Measurements from ENCODE around the gene HELT.
"Not testable (repeated sequence)": the region's sequence is repeated elsewhere in the genome, so short reads cannot be mapped to it uniquely, and the experiment has no call there.

HELT gene, protein sequence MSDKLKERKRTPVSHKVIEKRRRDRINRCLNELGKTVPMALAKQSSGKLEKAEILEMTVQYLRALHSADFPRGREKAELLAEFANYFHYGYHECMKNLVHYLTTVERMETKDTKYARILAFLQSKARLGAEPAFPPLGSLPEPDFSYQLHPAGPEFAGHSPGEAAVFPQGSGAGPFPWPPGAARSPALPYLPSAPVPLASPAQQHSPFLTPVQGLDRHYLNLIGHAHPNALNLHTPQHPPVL

DNA sequence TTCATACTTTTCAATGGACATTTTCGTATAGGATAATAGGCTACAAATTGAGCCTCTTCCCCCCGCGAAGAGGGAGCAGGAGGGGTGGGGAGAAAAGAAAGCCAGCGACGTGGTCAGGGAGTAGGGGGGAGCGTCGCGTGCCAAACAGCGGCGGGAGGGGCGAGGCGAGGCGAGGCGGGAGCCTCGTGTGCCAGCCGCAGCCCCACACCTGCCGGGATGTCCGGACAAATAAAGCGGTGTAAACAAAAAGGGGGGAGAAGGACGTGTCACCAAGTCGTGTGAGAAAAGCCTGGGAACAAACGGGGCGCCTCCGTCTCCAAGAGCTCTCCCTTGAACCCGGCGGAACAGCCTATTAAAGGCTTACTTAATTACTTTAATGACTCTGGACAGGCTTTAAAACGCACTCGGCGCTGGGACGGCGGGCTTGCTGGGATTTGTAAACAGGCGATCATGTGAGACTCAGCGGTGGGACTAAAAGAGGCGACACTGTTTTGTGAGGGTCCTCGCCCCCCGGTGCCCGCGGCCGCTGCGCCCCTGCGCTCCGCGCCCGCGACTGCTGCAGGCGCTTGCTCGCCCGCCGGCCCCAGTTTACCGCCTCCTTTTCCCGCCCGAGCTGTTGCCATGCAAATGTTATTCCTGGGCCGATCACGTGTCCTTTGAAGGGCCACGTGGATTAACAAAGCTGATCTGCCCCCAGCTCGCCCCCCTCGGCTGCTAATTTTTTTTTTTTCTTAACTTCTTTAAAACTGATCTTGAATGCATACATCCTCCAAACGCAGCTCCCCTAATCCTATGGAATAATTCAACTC is at the start of gene HELT:
Gene HELT (plus strand): TSS at position 527 of the 809 bp plus-strand sequence. CDS start 439 bp downstream, outside the sequence.
- no peak for DNase-seq

DNA sequence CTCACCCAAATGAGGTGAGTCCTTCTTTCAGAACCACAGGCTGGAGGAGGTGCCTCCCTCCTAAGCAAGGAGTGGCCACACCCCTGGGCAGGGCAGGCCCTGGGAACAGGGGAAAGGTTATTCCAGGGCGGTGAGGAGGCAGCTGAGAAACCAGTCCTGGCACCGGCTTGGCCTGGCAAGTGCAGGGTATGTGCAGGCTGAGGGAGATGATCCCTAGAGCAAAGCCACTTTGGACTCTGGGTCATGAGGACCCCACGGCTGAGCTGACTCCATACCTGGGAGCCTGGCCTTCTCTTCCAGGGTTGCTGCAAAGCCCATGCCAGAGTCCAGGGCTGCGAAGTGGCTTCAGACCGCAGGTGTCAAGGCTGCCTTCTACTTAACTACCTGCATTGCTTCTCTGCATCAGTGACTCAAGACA is 49.5 kb upstream of the HELT start:
- DNase-seq, result no peak

DNA sequence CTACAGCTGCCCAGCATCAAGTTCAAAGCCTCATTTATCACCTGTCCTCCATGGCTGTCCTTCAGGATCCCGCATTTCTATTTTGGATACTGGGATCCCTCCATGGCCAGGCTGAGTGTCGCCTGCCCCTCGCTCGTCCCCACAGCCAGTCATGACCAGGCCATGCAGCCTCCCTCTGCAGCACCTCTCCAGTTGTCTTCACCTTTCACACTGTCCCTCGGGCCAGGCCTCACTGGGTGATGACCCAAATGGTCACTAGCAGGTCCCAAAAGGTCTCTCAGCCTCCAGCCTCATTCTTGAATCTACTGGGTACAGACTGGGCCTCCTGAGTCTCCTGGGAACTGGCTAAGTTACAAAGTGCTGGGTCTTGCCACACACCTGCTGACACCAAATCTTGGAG is 48.7 kb upstream of the HELT start:
- no peak for DNase-seq

DNA sequence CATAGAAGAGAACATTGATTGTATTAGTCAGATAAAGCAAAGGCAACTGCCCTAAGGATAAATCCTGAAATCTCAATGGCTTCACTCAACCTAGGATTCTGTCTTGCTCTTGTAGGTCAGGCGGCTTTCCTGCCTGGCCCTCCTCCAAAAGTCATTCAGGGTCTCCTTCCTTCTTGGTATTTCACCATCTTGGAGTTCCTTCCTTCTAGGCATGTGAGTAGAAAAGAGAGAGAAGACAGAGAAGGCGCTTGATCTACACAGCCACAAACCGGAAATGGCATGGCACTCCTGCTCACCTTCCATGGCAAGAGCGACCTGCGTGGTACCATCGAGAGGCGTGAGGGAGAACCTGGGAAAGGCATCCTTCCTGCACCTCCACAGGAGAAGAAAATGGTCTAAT is 45.3 kb upstream of the HELT start:
- DNase-seq, result no peak

DNA sequence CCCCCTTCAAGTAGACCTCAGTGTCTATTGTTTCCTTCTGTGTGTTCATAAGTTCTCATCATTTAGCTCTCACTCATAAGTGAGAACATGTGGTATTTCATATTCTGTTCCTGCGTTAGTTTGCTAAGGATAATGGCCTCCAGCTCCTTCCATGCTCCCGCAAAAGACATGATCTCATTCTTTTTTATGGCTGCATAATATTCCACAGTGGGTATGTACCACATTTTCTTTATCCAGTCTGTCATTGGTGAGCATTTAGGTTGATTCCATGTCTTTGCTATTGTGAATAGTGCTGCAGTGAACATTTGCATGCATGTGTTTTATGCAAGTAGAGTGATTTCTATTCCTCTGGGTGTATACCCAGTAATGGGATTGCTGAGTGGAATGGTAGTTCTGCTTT is 41.9 kb upstream of the HELT start:
- not testable (repeated sequence) for DNase-seq

DNA sequence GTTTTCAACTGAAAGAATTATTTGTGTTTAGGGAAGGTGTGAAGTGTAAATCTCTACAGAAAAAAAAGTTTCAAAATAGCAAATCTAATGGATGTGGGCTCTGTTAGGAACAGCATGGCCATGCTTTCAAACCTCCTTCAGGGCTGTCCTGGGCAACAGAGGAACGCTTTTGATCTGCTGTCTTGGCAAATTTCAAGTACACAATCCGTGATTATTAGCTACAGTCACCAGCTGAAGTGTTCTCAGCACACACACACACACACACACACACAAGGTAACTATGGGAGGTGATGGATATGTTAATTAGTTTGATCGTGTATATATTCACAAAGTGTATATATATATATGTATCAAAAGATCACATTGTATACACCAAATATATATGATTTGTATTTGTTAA is 40.5 kb upstream of the HELT start:
- no peak for DNase-seq

DNA sequence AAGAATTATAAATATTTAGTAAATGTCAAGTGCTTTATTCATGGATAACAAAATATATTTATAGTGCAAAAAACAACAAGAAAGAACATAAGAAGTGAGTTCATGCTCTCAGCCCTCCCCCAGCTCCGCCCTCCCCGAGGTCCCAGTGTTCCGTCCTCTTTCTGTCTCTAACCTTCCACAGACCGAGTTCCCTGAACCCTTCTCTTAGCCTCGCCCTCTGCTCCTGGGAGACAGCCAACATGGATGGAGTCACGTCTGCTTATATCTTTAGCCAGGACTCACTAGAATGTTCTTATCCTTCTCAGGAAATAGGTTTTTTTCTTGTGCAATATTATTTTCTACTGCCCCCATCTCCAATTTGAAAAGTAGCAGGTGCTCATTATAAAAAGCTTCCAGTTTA is 40.1 kb upstream of the HELT start:
- DNase-seq, result no peak

DNA sequence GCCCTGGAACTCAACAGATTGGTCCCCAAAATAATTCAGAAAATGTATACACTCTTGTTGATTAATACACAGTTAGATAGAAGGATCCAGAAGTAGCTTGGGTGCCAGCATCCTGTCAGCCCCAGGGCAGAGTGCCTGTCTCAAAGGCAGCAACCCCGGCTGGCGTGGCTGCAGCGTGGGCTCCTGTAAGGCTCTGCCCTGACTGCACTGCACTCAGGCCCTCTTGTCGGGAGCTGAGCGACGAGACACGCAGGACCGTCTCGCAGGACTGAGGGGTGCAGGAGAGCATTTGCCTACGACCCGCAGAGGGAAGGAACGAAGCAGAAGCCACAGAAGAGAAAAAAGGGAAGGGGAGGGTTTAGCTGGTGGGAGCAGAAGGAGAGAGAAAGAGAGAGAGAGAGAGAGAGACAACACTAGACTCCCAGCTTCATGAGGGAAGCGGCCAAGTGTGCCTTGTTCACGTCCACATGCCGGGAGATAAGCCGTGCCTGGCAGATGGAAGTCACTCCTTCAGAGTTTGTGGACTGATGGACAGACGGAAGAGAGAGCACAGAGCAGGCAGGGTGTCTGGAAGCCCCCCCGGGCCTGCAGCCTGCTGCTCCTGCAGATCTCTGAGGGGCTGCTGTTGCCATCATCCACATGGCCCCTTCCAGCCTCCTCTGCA is 38.7 kb upstream of the HELT start:
- DNase-seq, result no peak

DNA sequence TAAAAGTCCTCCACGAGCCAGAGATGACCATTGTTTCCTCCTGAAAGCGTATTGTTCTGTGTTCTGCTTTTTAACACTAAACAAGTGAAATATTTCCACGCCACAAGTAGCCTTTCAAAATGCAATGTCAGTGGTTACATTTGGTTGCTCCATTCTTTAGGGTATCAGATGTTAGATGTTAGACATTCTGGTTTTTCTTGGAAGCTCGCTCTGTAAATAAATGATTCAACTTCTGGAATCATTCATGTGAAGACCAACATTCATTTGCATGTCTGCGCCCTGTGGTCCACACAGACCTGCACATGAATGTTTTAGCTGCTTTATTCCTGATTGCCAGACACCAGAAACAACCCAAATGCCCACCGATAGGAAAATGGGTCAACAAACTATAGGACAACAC is 38.0 kb upstream of the HELT start:
- no peak for DNase-seq

DNA sequence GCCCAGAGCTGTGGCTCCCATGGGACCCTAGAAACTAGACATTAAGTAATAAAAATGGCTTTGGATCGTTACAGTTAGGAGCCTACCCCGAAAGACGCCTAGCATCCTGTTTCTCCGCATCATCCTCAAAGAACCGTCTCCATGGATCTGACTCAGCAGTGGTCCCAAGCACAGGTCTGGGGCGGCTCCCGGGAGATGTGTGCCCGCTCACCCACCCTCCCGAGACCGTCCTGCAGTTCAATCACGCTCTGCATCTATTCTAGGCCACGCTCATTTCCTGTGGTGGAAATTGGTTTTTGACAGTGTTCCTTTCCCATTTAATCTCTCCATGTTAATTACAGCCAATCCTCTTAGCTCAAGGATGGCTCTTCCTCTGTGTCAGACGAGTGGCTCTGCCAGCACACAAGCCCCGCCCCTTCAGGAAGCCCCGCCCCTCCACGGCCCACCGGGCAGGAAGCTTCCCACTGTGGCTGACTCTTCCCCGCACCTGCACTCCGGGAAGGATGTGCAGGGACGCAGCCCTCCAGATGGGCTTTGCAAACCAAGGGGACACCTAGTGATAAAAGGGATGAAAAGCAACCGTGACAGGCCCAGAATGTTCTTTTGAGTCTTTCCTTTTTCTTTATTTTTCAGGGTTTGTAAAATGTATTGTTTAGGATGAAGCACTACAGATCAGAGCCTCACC is 34.5 kb upstream of the HELT start:
- DNase-seq, result peak; percentile 83

DNA sequence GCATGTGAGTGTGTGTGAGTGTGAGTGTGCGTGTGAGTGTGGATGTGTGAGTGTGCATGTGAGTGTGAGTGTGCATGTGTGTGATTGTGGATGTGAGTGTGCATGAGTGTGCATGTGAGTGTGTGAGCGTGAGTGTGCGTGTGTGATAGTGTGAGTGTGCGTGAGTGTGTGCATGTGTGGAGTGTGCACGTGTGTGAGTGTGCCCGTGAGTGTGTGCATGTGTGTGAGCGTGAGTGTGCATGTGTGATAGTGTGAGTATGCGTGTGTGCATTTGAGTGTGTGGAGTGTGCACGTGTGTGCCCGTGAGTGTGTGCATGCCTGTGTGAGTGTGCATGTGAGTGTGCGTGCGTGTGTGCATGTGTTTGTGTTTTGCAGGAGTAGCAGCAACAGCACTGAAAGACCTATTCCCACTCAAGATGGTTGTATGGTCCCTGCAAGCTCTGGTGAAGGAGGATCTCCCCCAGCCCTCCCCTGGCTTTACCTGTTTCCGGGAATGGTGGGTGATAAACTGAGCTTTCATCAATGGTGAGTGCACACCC is 30.7 kb upstream of the HELT start:
- no peak for DNase-seq

DNA sequence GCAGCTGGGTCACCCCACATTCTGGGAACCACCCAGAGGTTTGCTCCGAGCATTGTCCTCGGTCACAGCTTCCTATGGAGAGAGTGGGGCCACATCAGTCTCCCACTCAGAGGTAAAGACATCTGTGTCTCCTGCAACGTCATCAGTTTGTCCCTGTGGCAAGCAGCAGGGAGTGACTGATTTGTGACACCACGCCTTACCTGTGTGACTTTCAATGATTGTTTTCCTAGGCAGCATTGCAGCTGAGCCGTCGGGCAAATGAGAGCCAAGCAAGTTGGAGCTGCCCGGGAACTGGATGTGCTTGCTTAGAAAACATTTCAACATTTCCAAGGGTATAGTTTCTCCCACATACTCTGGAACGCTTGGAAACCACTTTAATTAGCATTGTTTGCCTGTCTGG is 29.7 kb upstream of the HELT start:
- DNase-seq, result no peak

DNA sequence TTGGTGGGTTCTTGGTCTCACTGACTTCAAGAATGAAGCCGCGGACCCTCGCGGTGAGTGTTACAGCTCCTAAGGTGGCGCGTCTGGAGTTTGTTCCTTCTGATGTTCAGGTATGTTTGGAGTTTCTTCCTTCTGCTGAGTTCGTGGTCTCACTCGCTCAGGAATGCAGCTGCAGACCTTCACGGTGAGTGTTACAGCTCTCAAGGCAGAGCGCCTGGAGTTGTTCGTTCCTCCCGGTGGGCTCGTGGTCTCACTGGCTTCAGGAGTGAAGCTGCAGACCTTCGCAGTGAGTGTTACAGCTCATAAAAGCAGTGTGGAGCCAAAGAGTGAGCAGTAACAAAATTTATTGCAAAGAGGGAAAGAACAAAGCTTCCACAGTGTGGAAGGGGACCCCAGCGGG is 29.0 kb upstream of the HELT start:
- DNase-seq, result not testable (repeated sequence)

DNA sequence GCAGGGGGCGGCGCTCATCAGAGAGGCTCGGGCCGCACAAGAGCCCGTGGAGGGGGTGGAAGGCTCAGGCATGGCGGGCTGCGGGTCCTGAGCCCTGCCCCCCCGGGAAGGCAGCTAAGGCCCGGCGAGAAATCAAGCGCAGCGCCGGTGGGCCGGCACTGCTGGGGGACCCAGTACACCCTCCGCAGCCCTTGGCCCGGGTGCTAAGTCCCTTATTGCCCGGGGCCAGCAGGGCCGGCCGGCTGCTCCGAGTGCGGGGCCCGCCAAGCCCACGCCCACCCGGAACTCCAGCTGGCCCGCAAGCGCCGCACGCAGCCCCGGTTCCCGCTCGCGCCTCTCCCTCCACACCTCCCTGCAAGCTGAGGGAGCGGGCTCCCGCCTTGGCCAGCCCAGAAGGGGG is 28.2 kb upstream of the HELT start:
- not testable (repeated sequence) for DNase-seq

DNA sequence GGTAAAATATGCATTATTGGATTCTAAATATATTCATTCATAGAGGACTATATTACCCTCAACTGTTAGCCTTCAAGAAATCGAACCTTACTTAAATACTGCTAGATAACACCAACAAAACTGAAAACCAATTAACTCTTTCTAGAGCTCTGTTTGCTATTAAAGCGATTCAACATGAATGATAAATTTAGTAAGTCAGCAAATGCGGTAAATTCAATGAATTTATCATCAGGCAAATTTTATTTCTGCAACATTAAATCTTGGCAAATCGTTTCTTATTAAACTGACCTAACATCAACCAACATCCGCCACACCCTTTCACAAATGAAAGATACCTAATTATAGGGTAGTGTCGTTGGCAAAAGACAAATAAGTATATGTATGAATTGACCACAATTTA is 26.4 kb upstream of the HELT start:
- no peak for DNase-seq

DNA sequence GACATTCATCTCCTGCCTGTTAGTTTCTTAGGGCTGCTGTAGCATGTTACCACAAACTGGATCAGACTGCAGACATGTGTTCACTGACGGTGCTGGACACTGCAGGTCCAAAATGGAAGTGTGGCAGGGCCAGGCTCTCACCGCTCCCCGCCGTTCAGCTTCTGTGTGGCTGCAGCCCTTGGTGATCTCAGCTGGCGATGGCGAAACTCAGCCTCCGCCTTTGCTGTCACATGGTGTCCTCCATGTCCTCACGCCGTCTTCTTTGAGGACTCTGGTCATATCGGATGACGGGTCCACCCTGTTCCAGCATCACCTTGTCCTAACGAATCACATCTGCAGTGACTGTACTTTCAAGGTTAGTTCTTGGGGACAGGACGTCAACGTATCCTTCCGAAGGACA is 25.9 kb upstream of the HELT start:
- no peak for DNase-seq

DNA sequence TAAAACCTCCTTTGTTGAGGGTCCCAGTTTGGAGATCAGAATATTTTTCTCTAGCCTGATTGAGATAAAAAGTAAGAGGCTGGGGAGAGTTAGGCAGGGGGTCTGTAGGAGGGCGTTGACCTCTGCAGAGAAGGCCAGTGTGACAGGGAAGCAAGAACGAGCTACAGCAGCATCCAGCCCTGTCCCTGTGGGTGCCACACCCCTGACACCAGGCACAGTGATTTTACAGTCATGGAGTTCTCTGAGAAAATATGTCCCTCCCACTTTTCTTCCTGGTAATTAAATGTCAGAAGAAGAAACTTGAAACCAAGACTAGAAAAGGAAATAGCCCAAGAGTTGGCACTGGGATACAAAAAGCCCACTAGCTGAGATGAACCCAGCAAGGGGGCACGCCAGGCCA is 25.0 kb upstream of the HELT start:
- DNase-seq, result no peak

DNA sequence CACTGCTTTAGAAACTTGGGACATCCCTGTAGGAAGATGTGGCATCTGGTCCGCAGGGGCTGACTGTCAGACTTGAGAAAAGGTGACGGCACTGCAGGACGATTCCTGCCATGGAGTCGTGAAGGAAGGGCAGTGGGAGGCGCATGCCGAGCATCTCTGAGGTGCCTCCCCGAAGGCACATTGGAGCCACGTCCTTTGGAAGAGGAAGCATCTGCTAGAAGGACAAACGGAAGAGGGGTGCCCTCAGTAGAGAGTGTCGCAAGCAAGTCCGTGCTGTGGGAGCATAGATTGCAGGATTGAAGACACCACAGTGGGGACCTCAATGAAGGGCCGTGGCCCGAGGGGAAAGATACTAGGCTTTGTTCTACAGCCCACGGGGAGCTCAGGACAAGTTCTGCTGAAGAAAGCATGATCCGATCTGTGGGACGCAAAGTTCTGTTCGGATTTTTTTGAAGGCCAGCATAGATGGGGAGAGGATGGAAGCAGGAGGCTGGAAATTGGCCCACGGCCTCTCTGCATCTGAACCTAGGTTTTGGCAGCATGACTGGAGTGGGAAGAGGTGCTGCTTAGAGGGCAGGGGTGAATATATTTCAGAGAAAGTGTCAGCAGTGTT is 24.2 kb upstream of the HELT start:
- no peak for DNase-seq

DNA sequence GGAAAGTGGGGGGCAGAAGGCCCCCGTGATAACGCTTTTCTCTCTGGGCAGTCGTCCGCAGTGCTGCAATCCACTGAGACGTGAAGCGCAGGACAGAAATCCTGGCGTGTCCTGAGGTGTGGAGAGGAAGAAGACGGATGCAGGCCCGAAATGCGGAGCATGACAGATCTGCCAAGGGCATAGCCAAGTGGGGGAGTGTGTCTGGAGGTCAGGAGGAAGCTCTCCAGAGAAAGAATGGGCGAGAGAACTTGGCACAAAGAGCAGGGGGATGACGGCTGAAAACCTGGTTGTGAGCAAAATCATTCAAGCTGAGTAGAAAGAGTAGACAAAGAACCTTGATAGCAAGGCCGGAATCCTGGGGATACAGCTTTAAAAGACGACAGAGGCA is 23.7 kb upstream of the HELT start:
- no peak for DNase-seq

DNA sequence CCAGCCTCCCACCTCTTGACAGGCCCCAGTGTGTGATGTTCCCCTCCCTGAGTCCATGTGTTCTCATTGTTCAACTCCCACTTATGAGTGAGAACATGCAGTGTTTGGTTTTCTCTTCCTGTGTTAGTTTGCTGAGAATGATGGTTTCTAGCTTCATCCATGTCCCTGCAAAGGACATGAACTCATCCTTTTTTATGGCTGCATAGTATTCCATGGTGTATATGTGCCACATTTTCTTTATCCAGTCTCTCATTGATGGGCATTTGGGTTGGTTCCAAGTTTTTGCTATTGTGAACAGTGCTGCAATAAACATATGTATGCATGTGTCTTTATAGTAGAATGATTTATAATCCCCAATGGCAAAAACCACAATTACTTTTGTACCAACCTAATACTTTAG is 20.6 kb upstream of the HELT start:
- not testable (repeated sequence) for DNase-seq

DNA sequence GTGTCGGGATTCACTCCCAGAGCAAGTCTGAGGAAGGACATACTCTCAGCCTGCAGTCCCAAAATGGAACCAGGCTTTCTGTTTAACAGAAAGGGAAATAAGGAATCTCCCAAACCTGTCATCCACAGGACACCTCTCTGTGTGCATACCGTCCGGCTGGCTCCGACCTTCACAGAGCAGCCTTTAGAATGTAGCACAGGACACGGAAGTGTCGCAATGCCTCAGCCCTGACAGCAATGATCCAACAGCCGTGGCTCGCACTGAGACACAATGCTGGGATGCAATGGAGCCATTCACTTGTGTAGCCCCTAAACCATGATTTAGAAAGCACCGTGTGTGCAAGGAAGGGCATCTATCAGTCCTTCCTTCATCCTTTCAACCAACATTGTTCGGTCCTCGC is 15.5 kb upstream of the HELT start:
- no peak for DNase-seq

DNA sequence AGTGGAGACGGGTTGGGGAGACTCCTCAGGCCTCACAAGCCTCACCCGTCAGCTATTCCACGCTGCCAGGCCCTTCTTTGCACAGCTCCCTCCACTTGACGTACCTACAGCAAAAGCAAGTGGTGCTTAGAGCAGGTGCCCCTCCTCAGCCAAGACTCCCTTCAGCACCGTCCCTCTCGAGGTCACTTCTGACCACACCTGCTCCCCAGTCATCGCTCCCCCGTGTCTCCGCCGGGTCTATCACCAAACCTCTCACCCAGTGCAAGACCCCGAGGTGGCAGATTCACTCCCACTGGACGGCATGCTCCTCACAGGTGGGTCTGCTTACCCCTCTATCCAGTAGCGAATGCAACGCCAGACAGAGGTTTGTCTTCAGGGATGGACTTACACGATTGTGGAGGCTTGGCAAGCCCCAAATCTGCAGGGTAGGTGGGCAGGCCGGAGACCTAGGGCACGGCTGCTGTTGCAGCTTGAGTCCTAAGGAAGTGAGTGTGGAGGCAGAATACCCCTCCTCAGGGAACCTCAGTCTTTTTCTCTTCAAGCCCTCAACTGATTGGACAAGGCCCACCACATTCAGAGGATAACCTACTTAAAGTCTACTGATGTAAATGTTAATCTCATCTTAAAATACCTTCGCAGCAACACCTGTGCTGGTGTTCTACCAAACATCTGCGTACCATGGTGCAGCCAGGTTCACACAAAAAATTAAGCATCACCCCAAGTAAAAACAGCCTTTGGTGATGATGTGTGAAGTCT is 14.5 kb upstream of the HELT start:
- no peak for DNase-seq

Data from activated effector memory CD4-positive, alpha-beta T cell treated with anti-CD3 and anti-CD28 coated beads, Interleukin-2, amount 50 U/mL, for 16 hours (primary cell).